Fibroblast of peridontal ligament (primary cell): ENCODE measurements around the gene TMEFF1.

ENCODE experiments used
- DNase-seq: peaks from one replicate; pipeline ENCODE4 v3.0.0-alpha.2; 2010; ENCODE audit errors: extremely low read depth

The TMEFF1 gene

DNA sequence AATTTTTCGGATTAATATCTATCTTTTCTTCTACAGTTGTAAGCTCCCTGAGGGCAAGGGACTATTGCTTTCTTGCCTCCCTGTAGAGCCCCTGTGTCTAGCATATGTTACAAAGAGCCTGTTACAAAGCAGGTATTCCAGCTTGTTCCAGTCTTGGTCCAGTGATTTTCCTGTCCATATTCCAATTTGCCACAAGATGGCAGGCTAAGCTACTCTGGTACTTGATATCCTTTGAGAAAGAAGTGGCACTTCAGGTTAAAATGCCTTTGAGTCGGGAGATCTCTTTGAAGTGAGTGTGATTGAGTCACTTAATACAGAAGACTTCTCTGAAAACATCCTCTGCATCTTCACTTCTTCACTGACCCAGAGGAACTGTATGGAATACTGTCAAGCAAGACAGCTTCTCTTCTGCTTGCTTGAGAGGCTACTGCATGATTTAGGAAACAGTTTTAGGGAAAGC lies 129.4 kb downstream of the TMEFF1 start:
- DNase-seq, result peak; percentile 66

- DNase-seq, result no peak
These were observed 132.5 kb downstream of the TMEFF1 start for GRCh38 chr9:100605405-100605804.

GRCh38 chr9:100619194-100619593 lies 146.2 kb downstream of the TMEFF1 start:
- no peak for DNase-seq

DNA sequence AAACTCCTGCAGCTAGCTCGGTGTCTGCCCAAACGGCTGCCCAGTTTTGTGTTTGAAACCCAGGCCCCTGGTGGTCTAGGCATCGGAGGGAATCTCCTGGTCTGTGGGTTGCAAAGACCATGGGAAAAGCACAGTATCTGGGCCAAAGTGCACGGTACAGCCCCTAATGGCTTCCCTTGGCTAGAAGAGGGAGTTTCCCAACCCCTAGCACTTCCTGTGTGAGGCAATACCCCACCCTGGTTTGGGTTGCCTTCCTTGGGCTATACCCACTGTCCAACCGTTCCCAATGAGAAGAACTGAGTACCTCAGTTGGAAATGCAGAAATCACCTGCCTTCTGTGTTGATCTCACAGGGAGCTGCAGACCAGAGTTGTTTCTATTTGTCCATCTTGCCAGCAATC lies 146.7 kb downstream of the TMEFF1 start:
- no peak for DNase-seq

DNA sequence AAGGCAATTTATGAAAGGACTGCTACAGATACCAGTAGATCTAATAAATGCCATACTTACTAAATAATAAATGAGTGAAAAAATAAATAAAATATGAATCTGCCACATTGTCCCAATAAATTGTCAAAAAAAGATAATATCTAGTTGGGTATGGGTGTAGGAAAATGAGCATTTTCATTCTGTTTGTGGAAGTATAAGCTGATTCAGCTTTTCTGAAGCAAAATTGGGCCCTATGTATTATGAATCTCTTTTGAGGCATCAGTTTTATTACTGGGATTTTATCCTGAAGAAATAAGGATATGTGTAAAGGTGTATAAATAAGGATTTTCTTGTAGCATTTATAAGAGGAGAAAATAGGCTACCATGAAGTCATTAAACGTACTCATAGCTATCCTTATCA lies 151.0 kb downstream of the TMEFF1 start:
- no peak for DNase-seq

- no peak for DNase-seq
These were observed 154.0 kb downstream of the TMEFF1 start for GRCh38 chr9:100626949-100627348.
